ENCODE data around the gene DLGAP1.

- TF ChIP-seq YY1 (IDR thresholded peaks at IDR 0.05; ENCODE audit: low read depth, low read length) (no peak), CTCF (IDR thresholded peaks at IDR 0.05; ENCODE audit: control extremely low read depth in 1 of 3, insufficient read depth in 1 of 3, low read depth in 1 of 3, low read length in 3 of 3) (no peak), POLR2A (IDR thresholded peaks at IDR 0.05; ENCODE audit: control extremely low read depth in 1 of 2, low read depth in 2 of 2, low read length in 2 of 2) (no peak), EZH2 (IDR thresholded peaks at IDR 0.05; ENCODE audit: low read depth, low read length, severe bottlenecking) (no peak), MAFK (IDR thresholded peaks at IDR 0.05; ENCODE audit: low read depth, low read length) (no peak), CHD2 (IDR thresholded peaks at IDR 0.05; ENCODE audit: low read length) (no peak), SRF (IDR thresholded peaks at IDR 0.05; ENCODE audit: low read depth, low read length) (no peak), GABPA (IDR thresholded peaks at IDR 0.05; ENCODE audit: borderline replicate concordance, insufficient read depth, low read length) (no peak), CEBPB (IDR thresholded peaks at IDR 0.05; ENCODE audit: low read depth, low read length) (no peak), SIN3A (conservative IDR thresholded peaks at IDR 0.05 in 1 of 2, IDR thresholded peaks at IDR 0.05 in 1 of 2; ENCODE audit: low read depth in 1 of 2, low read length in 2 of 2) (no peak), FOSL1 (IDR thresholded peaks at IDR 0.05; ENCODE audit: insufficient read depth, low read depth, low read length) (no peak), RAD21 (IDR thresholded peaks at IDR 0.05 in 1 of 2, conservative IDR thresholded peaks at IDR 0.05 in 1 of 2; ENCODE audit: low read depth in 2 of 2, low read length in 2 of 2) (no peak), SP1 (IDR thresholded peaks at IDR 0.05; ENCODE audit: low read depth, low read length) (no peak)
These were observed 934.6 kb downstream of the DLGAP1 start for GRCh38 chr18:3520230-3521085.
